MG63 (cell line): Measurements from ENCODE around the gene B3GALNT2. TPM values are rescaled to one million over a fixed set of nuclear protein-coding genes. Genes with fewer than 3 reads are reported as not detected.

Experiments used
- DNase-seq: peaks from one replicate; pipeline ENCODE4 v3.0.0-alpha.2; 2020
- H3K27me3 ChIP-seq: fragments of 250-450 bp; sonication (Bioruptor Pico); 2 replicates; pipeline ENCODE4 v1.5.1; 2020; ENCODE audit warnings: mild to moderate bottlenecking, moderate library complexity
- H3K36me3 ChIP-seq: fragments of 250-450 bp; sonication (Bioruptor Pico); 2 replicates; pipeline ENCODE4 v1.5.1; 2020; ENCODE audit warnings: mild to moderate bottlenecking, moderate library complexity
- H3K4me3 ChIP-seq: fragments of 250-450 bp; sonication (Bioruptor Pico); 2 replicates; pipeline ENCODE4 v1.5.1; 2020; ENCODE audit warnings: mild to moderate bottlenecking, moderate library complexity
- H3K9me3 ChIP-seq: fragments of 250-450 bp; sonication (Bioruptor Pico); 2 replicates; pipeline ENCODE4 v1.5.1; 2020; ENCODE audit warnings: mild to moderate bottlenecking, moderate library complexity
- total RNA-seq: library from RNA; depleted of rRNA; stranded (reverse); fragments of >200 nt; shearing (Covaris generic); gene quantifications from 2 replicates; pipeline ENCODE4 v1.2.3, GENCODE V29; 2014; ENCODE audit warnings: low replicate concordance

The B3GALNT2 gene
- total RNA-seq, 1 experiment from 2014 or later, result 22.0 TPM

GRCh38 chr1:235511470-235512240, 7.4 kb upstream of the B3GALNT2 start:
- Histone ChIP-seq H3K27me3 (no peaks in the 10 kb centered on the region), H3K4me3 (no peak overlapping the region), H3K9me3 (no peaks in the 10 kb centered on the region), H3K36me3 (no peaks in the 10 kb centered on the region)
- DNase-seq, result no peak

- no peak for DNase-seq
- H3K9me3 ChIP-seq, result no peaks in the 10 kb centered on the region
- no peaks in the 10 kb centered on the region for H3K36me3 ChIP-seq
- no peaks in the 10 kb centered on the region for H3K27me3 ChIP-seq
- H3K4me3 ChIP-seq, result no peak overlapping the region
Observed at GRCh38 chr1:235510823-235511222, 6.6 kb upstream of the B3GALNT2 start.

GRCh38 chr1:235507623-235508022, 3.4 kb upstream of the B3GALNT2 start:
- Histone ChIP-seq H3K9me3 (no peaks in the 10 kb centered on the region), H3K27me3 (no peaks in the 10 kb centered on the region), H3K4me3 (no peak overlapping the region), H3K36me3 (no peaks in the 10 kb centered on the region)
- no peak for DNase-seq

GRCh38 chr1:235504494-235505222, 406 bp upstream of the B3GALNT2 start:
- H3K27me3 ChIP-seq, result no peaks in the 10 kb centered on the region
- H3K9me3 ChIP-seq, result no peaks in the 10 kb centered on the region
- H3K4me3 ChIP-seq, result peak overlapping the region; percentile 60
- H3K36me3 ChIP-seq, result peaks cover 8% of the 10 kb centered on the region
- DNase-seq, result peak; percentile 99

- Histone ChIP-seq H3K4me3 (peak overlapping the region; percentile 60), H3K36me3 (peaks cover 10% of the 10 kb centered on the region), H3K27me3 (no peaks in the 10 kb centered on the region), H3K9me3 (no peaks in the 10 kb centered on the region)
- peak; percentile 56 for DNase-seq
Observed at GRCh38 chr1:235503403-235504121, 690 bp downstream of the B3GALNT2 start.

- no peaks in the 10 kb centered on the region for H3K9me3 ChIP-seq
- H3K36me3 ChIP-seq, result peaks cover 10% of the 10 kb centered on the region
- H3K27me3 ChIP-seq, result no peaks in the 10 kb centered on the region
- peak overlapping the region; percentile 60 for H3K4me3 ChIP-seq
- no peak for DNase-seq
Observed at GRCh38 chr1:235502601-235503402, 1.4 kb downstream of the B3GALNT2 start.

GRCh38 chr1:235500971-235501540, 3.2 kb downstream of the B3GALNT2 start:
- H3K4me3 ChIP-seq, result no peak overlapping the region
- H3K36me3 ChIP-seq, result peaks cover 11% of the 10 kb centered on the region
- H3K9me3 ChIP-seq, result no peaks in the 10 kb centered on the region
- no peak for DNase-seq
- no peaks in the 10 kb centered on the region for H3K27me3 ChIP-seq

GRCh38 chr1:235495551-235495950, 8.7 kb downstream of the B3GALNT2 start:
- DNase-seq, result no peak
- H3K4me3 ChIP-seq, result no peak overlapping the region
- peaks cover 50% of the 10 kb centered on the region for H3K36me3 ChIP-seq
- no peaks in the 10 kb centered on the region for H3K27me3 ChIP-seq
- no peaks in the 10 kb centered on the region for H3K9me3 ChIP-seq

- no peaks in the 10 kb centered on the region for H3K9me3 ChIP-seq
- DNase-seq, result no peak
- peaks cover 53% of the 10 kb centered on the region for H3K36me3 ChIP-seq
- H3K4me3 ChIP-seq, result no peak overlapping the region
- no peaks in the 10 kb centered on the region for H3K27me3 ChIP-seq
Observed at GRCh38 chr1:235495030-235495429, 9.2 kb downstream of the B3GALNT2 start.

- Histone ChIP-seq H3K4me3 (no peak overlapping the region), H3K27me3 (no peaks in the 10 kb centered on the region), H3K36me3 (peaks cover 56% of the 10 kb centered on the region), H3K9me3 (no peaks in the 10 kb centered on the region)
- DNase-seq, result no peak
Observed at GRCh38 chr1:235494531-235494930, 9.7 kb downstream of the B3GALNT2 start.

- DNase-seq, result no peak
- Histone ChIP-seq H3K36me3 (peaks cover 60% of the 10 kb centered on the region), H3K9me3 (no peaks in the 10 kb centered on the region), H3K4me3 (no peak overlapping the region), H3K27me3 (no peaks in the 10 kb centered on the region)
Observed at GRCh38 chr1:235491644-235492043, 12.6 kb downstream of the B3GALNT2 start.

- Histone ChIP-seq H3K27me3 (no peaks in the 10 kb centered on the region), H3K36me3 (peaks cover 53% of the 10 kb centered on the region), H3K9me3 (no peaks in the 10 kb centered on the region), H3K4me3 (no peak overlapping the region)
- no peak for DNase-seq
Observed at GRCh38 chr1:235486321-235486720, 17.9 kb downstream of the B3GALNT2 start.

GRCh38 chr1:235485558-235485957, 18.7 kb downstream of the B3GALNT2 start:
- Histone ChIP-seq H3K27me3 (no peaks in the 10 kb centered on the region), H3K4me3 (no peak overlapping the region), H3K9me3 (no peaks in the 10 kb centered on the region), H3K36me3 (peaks cover 50% of the 10 kb centered on the region)
- no peak for DNase-seq

GRCh38 chr1:235483090-235483489, 21.2 kb downstream of the B3GALNT2 start:
- H3K4me3 ChIP-seq, result no peak overlapping the region
- H3K9me3 ChIP-seq, result no peaks in the 10 kb centered on the region
- no peak for DNase-seq
- H3K36me3 ChIP-seq, result peaks cover 53% of the 10 kb centered on the region
- no peaks in the 10 kb centered on the region for H3K27me3 ChIP-seq

GRCh38 chr1:235473806-235474205, 30.4 kb downstream of the B3GALNT2 start:
- no peaks in the 10 kb centered on the region for H3K9me3 ChIP-seq
- H3K36me3 ChIP-seq, result peaks cover 35% of the 10 kb centered on the region
- no peak overlapping the region for H3K4me3 ChIP-seq
- DNase-seq, result peak; percentile 8
- H3K27me3 ChIP-seq, result no peaks in the 10 kb centered on the region

- Histone ChIP-seq H3K27me3 (no peaks in the 10 kb centered on the region), H3K9me3 (no peaks in the 10 kb centered on the region), H3K36me3 (peaks cover 29% of the 10 kb centered on the region), H3K4me3 (no peak overlapping the region)
- no peak for DNase-seq
Observed at GRCh38 chr1:235470741-235471439, 33.4 kb downstream of the B3GALNT2 start.
